Omental fat pad (tissue), 4 donors: ENCODE data around the gene SLC9A9. TPM values are rescaled to one million over a fixed set of nuclear protein-coding genes. Genes with fewer than 3 reads are reported as not detected.

ENCODE experiments used
- ATAC-seq: fragments of 150-250 bp; one replicate; pipeline ENCODE4 v1.9.1; 2016; ENCODE audit warnings: mild to moderate bottlenecking, moderate library complexity; ENCODE audit not compliant: low FRiP score
- DNase-seq: peaks from one replicate; pipeline ENCODE4 v3.0.0-alpha.2; 2019; ENCODE audit warnings: low spot score
- total RNA-seq, 4 donors: library from RNA; depleted of rRNA; stranded (reverse); fragments of >200 nt; gene quantifications; one replicate each; pipeline ENCODE4 v1.1.0, GENCODE V29; 2016
- TF ChIP-seq, protein P1 (sequence below), 3 donors: fragments of 450-650 bp; IDR thresholded peaks; one replicate each; pipeline ENCODE4 v1.5.1; 2016 to 2017; ENCODE audit warnings: antibody characterized with exemption in 3 of 3, mild to moderate bottlenecking in 3 of 3, moderate library complexity in 2 of 3

Gene SLC9A9
- total RNA-seq, 4 donors from 2014 or later = 15.5 to 39.6 (median 26.9) TPM

DNA sequence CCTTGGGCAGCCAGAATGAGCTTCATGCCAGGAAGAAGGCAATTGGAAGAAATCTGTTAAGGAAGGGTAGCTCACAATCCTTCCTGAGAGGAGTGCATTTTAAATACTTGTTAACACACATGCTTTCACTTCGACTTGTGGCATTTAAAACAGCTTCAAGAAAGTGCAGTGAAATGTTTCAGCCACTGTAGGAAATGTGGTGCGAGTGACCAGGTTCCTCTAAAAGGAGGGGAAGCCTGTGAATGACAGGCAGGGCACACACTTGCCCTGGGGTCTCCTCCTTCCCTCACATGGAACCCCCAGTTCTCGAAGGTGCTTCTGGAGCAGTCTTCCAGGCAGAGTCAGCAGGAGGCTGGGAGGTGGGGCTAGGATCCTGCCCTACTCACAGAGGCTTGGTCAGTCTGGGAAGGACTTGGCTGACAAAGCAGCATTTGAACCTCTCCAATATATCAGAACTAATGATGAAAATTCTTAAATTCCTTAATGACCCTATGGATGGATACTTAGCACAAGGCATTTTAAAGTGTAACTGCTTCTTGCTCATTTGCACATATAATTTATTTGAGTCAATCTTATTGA is 370.1 kb downstream of the SLC9A9 start:
- DNase-seq = no peak
- no peak for ATAC-seq
- TF ChIP-seq, protein P1, sequence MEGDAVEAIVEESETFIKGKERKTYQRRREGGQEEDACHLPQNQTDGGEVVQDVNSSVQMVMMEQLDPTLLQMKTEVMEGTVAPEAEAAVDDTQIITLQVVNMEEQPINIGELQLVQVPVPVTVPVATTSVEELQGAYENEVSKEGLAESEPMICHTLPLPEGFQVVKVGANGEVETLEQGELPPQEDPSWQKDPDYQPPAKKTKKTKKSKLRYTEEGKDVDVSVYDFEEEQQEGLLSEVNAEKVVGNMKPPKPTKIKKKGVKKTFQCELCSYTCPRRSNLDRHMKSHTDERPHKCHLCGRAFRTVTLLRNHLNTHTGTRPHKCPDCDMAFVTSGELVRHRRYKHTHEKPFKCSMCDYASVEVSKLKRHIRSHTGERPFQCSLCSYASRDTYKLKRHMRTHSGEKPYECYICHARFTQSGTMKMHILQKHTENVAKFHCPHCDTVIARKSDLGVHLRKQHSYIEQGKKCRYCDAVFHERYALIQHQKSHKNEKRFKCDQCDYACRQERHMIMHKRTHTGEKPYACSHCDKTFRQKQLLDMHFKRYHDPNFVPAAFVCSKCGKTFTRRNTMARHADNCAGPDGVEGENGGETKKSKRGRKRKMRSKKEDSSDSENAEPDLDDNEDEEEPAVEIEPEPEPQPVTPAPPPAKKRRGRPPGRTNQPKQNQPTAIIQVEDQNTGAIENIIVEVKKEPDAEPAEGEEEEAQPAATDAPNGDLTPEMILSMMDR (IDR thresholded peaks at IDR 0.05) = no peak

DNA sequence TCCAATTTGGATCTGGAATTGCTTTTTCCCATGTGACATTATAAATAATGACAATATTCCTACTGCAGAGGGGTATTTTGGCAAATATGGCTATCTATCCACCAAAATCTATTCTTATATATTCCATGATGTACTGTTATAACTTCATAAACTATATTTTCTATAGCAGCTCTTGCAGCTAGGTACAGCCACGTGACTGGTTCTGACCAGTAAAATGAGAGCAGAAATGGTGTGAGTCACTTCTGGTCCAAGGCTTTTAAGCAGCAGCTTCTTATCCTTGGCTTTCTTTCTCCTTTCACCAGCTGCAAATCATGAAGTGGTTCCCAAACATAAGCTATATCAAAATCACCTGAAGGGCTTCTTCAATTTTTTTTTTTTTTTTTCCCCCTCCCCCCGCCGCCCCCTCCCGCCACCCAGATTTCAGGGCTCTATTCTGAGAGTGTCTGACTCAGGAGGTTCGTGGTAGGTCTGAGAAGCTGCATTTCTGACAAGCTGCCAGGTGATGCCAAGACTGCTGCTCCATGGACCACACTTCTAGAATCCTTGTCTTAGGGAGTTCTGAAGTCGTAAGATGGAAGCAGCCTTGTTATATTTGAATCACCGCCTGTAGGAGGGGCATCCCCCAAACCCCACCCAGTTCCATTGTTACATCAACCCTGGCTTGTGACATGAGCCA is 371.2 kb downstream of the SLC9A9 start:
- TF ChIP-seq, protein P1 (IDR thresholded peaks at IDR 0.05) = no peak
- DNase-seq (no peak), ATAC-seq (no peak)

DNA sequence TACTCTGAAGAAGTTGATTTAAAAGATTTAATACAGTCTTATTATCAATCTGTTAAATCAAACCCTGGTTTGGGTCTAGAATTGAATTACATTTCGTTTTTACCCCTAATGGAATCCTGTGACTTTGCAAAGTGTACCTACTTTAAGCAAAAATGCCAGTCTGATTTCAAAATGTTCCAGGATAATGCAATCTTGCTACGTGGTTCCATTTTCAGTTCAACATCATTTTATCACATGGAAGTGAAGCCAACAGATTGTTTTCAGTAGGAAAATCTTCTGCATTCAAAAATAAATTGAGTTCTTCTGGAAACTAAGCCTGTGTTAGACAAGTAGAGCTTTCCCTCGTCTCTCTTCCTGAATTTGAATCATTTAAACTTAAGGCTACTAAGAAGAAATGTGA is 372.3 kb downstream of the SLC9A9 start:
- DNase-seq (no peak), ATAC-seq (no peak)
- TF ChIP-seq, protein P1 (IDR thresholded peaks at IDR 0.05) = no peak

DNA sequence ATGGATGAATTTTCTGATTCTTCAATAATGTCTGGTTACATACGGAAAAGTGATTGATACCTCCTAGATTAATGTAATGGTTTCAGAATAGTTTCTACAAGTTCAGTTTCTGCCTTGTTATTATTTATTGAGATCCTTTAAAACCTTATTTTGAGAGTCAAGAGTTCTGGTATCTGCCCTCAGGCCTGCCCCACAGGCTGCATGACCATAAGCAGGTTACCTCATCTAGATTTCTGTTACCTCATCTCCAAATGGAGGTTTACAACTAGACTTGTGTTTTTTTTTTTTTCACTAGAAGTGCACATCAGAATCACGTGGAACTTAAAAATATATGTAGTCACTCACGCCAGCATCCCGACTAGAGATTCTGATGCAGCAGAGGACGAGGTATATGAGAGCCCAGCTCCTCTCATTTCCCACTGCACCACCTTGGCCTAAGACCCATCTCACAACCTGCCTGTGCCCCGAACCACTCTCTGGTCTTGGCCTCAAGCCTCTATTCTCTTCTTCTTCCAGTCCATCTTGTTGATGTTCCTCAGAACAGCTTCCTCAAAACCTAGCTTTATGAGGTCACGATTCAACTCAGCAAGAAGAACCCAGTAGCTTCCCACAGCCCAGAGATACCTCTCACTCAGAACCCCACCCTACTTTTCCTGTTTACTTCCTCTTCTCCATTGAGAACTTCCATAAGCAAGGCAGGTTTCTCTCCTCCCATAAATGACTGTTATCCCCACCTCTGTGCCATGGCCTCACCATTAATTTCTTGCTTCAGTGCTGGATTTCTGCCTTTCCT is 375.3 kb downstream of the SLC9A9 start:
- TF ChIP-seq, protein P1 (IDR thresholded peaks at IDR 0.05) = no peak
- ATAC-seq = no peak
- DNase-seq = no peak

DNA sequence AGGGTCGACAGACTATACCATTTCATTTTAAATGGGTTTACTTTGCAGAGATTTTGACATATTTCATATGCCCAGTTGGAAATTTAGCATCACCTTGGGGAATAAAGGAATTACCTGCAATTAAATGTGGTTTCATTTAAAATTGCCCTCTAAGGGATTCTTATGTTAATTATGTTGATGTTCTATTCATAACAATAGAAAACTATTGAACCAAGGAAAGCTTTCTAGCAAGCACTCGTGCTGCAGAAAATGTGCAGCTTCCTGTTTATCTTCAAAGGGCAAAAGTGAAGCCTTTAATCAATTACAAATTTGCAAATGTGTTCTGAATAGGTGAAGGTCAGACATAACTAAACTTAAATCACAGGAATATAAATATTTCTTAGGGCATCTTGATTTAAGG is 376.6 kb downstream of the SLC9A9 start:
- TF ChIP-seq, protein P1 (IDR thresholded peaks at IDR 0.05) = no peak
- ATAC-seq (no peak), DNase-seq (no peak)

DNA sequence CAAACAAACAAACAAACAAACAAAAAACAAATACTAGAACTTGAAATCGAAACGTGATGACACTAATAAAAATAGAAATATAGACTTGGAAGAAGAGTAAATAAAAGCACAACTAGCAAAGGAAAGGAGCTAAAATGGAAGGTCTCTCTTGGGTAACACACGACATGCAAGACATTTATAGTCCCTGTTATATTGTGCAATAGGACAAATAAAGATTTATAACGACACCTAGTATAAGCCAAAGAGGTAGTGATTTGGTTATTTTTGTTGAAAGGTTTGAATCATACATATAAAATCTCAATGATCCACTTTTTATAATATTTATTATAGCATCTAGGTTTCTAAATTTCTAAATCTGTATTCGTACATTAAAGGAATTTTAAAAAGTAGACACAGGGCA is 379.1 kb downstream of the SLC9A9 start:
- DNase-seq = no peak
- ATAC-seq = no peak
- TF ChIP-seq, protein P1 (IDR thresholded peaks at IDR 0.05) = no peak
